HG03108 (cell line): ENCODE measurements around the gene MOB4.
"Not testable (repeated sequence)": the region's sequence is repeated elsewhere in the genome, so short reads cannot be mapped to it uniquely, and the experiment has no call there.

Experiments used
- ATAC-seq: cut with Tn5 transposase; IDR thresholded peaks from one replicate; pipeline ENCODE4 v1.9.1; 2021; ENCODE audit warnings: moderate library complexity; ENCODE audit not compliant: unreplicated experiment

Gene MOB4

DNA sequence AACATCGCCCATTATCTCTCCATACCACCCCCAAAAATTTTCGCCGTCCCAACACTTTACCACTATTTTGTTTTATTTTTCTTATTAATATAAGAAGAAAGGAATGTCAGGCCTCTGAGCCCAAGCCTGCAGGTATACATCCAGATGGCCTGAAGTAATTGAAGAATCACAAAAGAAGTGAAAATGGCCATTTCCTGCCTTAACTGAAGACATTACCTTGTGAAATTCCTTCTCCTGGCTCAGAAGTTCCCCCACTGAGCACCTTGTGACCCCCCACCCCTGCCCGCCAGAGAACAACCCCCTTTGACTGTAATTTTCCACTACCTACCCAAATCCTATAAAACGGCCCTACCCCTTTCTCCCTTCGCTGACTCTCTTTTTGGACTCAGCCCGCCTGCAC is 71.4 kb downstream of the MOB4 start:
- not testable (repeated sequence) for ATAC-seq

DNA sequence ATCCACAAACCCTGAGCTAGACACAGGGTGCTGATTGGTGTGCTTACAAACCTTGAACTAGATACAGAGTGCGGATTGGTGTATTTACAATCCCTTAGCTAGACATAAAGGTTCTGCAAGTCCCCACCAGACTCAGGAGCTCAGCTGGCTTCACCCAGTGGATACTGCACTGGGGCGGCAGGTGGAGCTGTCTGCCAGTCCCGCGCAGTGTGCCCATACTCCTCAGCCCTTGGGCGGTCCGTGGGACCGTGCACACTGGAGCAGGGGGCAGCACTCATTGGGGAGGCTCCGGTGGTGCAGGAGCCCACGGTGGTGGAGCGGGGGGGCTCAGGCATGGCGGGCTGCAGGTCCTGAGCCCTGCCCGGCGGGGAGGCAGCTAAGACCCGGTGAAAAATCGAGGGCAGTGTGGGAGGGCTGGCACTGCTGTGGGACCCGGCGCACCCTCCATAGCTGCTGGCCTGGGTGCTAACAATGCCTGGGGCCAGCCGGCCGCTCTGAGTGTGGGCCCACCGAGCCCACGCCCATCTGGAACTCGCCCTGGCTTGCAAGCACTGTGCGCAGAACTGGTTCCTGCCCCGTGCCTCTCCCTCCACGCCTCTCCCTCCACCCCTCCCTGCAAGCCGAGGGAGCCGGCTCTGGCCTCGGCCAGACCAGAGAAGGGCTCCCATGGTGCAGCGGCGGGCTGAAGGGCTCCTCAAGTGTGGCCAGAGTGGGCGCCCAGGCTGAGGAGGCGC is 75.6 kb downstream of the MOB4 start:
- ATAC-seq = no peak

DNA sequence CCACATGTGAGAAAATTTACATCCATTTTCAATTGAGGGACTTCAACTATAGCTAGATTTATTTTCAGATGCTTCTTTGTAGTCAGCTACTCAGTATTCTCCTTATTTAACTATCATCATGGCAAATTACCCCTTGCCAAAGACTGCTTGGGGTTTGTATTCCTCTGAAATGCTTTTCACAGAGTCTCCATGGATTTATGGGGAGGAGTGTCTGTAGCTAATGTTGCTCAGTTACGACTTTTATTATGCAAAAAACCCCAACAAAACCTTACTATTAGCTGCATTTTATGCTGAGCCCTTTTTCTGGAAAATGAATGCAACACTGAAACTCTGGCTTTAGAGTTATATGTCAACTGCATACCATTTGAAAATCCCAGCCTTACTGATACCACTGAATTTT is 80.9 kb downstream of the MOB4 start:
- ATAC-seq = no peak

DNA sequence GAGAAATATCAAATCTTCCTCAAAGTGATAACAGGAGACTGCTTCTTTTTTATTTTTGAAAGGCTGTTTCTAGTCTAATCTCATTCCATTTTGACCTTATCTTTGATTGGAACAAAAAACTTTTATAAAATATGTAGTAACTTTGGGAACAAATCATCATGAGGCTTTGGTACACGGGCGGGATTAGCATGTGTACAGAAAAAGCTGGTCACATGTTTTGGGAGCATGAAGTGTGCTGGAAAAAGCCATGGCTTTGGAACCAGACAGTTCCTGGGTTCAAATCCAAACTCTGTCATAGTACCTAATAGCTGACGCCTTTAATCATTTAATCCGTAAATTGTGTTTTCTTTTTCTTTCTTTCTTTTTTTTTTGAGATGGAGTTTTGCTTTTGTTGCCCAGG is 81.3 kb downstream of the MOB4 start:
- ATAC-seq = no peak

DNA sequence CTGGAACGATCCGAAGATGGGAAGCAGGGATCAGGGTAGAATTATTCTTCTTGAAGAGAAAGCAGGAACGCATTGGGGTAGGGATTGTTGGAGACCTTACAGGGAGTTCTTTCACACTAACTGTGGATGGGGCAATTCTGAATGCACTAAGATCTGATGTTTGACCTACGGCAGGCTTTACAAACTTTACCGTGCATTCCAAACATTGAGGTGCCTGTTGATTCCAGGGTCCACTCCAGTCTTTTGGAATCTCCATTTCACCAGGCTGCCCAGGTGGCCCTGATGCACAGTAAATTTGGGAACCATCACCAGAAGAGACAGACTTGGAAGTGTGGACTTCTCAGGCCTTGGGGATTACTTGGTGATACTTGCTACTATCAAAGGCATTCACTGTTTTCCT is 82.6 kb downstream of the MOB4 start:
- ATAC-seq = no peak

DNA sequence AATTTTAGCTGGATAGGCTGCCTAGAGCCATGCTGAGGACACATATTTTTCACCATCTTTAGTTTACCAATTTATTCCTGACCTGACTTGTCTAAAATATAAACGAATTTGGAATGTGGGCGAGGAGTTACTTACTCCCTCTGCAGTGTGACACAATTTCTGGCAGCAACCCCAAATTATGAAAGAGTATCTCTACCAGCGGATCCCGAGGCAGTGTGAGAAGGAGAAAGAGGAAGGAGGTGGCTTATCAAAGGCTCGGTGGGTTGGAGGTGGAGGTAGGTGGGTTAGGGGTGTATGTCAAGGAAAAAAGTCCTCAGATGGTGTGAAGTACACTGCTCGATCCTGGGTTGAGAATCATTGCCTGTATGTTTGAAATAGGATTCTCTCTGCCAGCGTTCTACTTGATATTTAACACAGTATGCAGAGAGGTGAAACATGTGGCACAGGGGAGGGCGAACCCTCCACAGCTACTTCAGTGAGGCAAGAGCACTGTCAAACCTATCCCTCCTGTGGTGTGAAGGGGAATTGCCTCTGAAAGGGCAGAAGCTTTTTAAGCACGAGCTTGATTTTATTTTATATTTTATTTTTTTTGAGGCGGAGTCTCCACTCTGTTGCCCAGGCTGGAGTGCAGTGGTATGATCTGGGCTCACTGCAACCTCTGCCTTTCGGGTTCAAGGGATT is 83.6 kb downstream of the MOB4 start:
- ATAC-seq = peak; percentile 43

DNA sequence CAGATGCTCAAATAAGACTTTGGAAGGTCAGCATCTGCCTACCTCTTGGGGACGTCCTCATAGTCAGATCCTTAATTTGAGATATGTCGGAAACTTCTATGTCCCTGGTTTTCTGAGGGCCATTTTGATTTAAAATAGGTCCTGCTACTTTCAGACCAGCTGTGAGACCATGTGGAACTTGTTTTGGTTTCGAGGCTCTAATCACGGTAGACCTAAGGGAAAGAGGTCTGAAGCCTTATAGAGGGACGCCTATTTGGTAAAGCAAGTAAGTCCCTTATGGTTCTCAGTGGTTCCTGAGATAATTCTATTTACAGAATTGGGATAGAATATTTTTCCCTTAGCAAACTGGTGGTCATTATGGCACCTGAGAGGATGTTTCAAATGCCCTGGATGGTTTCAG is 84.4 kb downstream of the MOB4 start:
- no peak for ATAC-seq

DNA sequence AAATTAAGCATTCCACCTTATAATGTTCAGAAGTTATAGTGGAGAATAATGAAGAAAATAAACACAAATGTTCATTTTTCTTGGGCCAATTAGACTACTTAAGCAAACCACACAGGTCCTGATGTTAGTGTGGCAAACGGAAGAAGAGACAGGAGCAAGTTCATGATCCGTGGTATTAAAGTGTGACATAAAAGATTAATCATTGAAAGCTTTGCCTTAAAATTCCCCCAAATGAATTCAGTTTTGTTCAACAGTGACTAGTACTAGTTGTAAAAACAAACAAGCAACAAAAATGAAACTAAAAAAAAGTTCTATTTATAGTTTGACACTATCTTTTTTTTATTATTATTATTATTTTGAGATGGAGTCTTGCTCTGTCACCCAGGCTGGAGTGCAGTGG is 85.9 kb downstream of the MOB4 start:
- ATAC-seq = no peak
